Astrocyte of the hippocampus (primary cell): Measurements from ENCODE around the gene FBXW4.
A peak's percentile ranks its signal among the peaks of the same experiment; 100 is the strongest.

Source experiments
- DNase-seq: peaks from one replicate; pipeline ENCODE4 v3.0.0; 2011; ENCODE audit warnings: low read depth, low spot score

The FBXW4 gene

GRCh38 chr10:101568054-101568745 lies 126.8 kb downstream of the FBXW4 start:
- DNase-seq, result no peak

GRCh38 chr10:101567165-101568006 lies 127.6 kb downstream of the FBXW4 start:
- no peak for DNase-seq

- peak; percentile 58 for DNase-seq
Measured at GRCh38 chr10:101566333-101567164, 128.4 kb downstream of the FBXW4 start.

GRCh38 chr10:101565936-101566332 lies 129.0 kb downstream of the FBXW4 start:
- no peak for DNase-seq

- no peak for DNase-seq
Measured at GRCh38 chr10:101565370-101565900, 129.5 kb downstream of the FBXW4 start.

GRCh38 chr10:101564490-101564991 lies 130.4 kb downstream of the FBXW4 start:
- no peak for DNase-seq

- DNase-seq, result no peak
Measured at GRCh38 chr10:101563497-101564040, 131.4 kb downstream of the FBXW4 start.

- DNase-seq, result no peak
Measured at GRCh38 chr10:101563007-101563406, 132.0 kb downstream of the FBXW4 start.

- DNase-seq, result no peak
Measured at GRCh38 chr10:101562231-101562630, 132.7 kb downstream of the FBXW4 start.

- no peak for DNase-seq
Measured at GRCh38 chr10:101561068-101561915, 133.7 kb downstream of the FBXW4 start.
